Measurements from ENCODE around the gene CELF2.

- TF ChIP-seq POLR2AphosphoS5 (IDR thresholded peaks at IDR 0.05) (no peak), CTCF (IDR thresholded peaks at IDR 0.05) (no peak)
Measured at GRCh38 chr10:11096422-11096821, 78.8 kb downstream of the CELF2 start.
